ENCODE results near the gene ZC3H15. TPM values are rescaled to one million over a fixed set of nuclear protein-coding genes. Genes with fewer than 3 reads are reported as not detected.
"Not testable (repeated sequence)": the region's sequence is repeated elsewhere in the genome, so short reads cannot be mapped to it uniquely, and the experiment has no call there.

Gene ZC3H15
- 63.2 TPM for total RNA-seq

GRCh38 chr2:186485871-186486650 lies at the start of gene ZC3H15:
ZC3H15 (plus strand) TSS chr2:186486260; CDS start chr2:186486383, 123 bp downstream.
- DNase-seq (ENCODE audit: low spot score in 2 of 2) (peak; percentile 78 to 85), FAIRE-seq (no peak)

GRCh38 chr2:186437719-186438118 lies 48.3 kb upstream of the ZC3H15 start:
- DNase-seq (ENCODE audit: low spot score in 2 of 2) (no peak), FAIRE-seq (no peak)

GRCh38 chr2:186439673-186440095 lies 46.4 kb upstream of the ZC3H15 start:
- not testable (repeated sequence) for FAIRE-seq; DNase-seq (ENCODE audit: low spot score in 2 of 2)

GRCh38 chr2:186440506-186440905 lies 45.6 kb upstream of the ZC3H15 start:
- no peak for FAIRE-seq
- no peak for DNase-seq (ENCODE audit: low spot score in 2 of 2)

GRCh38 chr2:186442885-186443284 lies 43.2 kb upstream of the ZC3H15 start:
- no peak for FAIRE-seq

GRCh38 chr2:186443851-186444250 lies 42.2 kb upstream of the ZC3H15 start:
- FAIRE-seq = no peak
- DNase-seq (ENCODE audit: low spot score in 2 of 2) = no peak

More at GRCh38 chr2:186442885-186443284, 43.2 kb upstream of the ZC3H15 start:
- DNase-seq (ENCODE audit: low spot score in 2 of 2) = no peak

GRCh38 chr2:186445506-186445905 lies 40.6 kb upstream of the ZC3H15 start:
- FAIRE-seq = no peak

GRCh38 chr2:186455613-186456012 lies 30.4 kb upstream of the ZC3H15 start:
- FAIRE-seq = no peak

More at GRCh38 chr2:186445506-186445905, 40.6 kb upstream of the ZC3H15 start:
- DNase-seq (ENCODE audit: low spot score in 2 of 2) = no peak

GRCh38 chr2:186456941-186457340 lies 29.1 kb upstream of the ZC3H15 start:
- DNase-seq (ENCODE audit: low spot score in 2 of 2) = no peak
- no peak for FAIRE-seq

More at GRCh38 chr2:186455613-186456012, 30.4 kb upstream of the ZC3H15 start:
- no peak for DNase-seq (ENCODE audit: low spot score in 2 of 2)

GRCh38 chr2:186457908-186458307 lies 28.2 kb upstream of the ZC3H15 start:
- no peak for FAIRE-seq
- no peak for DNase-seq (ENCODE audit: low spot score in 2 of 2)

- FAIRE-seq (peak; percentile 50), DNase-seq (ENCODE audit: low spot score in 2 of 2) (no peak)
These were observed 27.1 kb upstream of the ZC3H15 start for GRCh38 chr2:186459009-186459408.

GRCh38 chr2:186460465-186460864 lies 25.6 kb upstream of the ZC3H15 start:
- FAIRE-seq (peak; percentile 15), DNase-seq (ENCODE audit: low spot score in 2 of 2) (no peak)

GRCh38 chr2:186466743-186467142 lies 19.3 kb upstream of the ZC3H15 start:
- DNase-seq (ENCODE audit: low spot score in 2 of 2) = no peak
- no peak for FAIRE-seq

GRCh38 chr2:186467421-186467820 lies 18.6 kb upstream of the ZC3H15 start:
- DNase-seq (ENCODE audit: low spot score in 2 of 2) = no peak
- no peak for FAIRE-seq

- DNase-seq (ENCODE audit: low spot score in 2 of 2); FAIRE-seq: not testable (repeated sequence)
These were observed 13.2 kb upstream of the ZC3H15 start for GRCh38 chr2:186472722-186473493.

GRCh38 chr2:186474239-186474638 lies 11.8 kb upstream of the ZC3H15 start:
- FAIRE-seq; DNase-seq (ENCODE audit: low spot score in 2 of 2): not testable (repeated sequence)

GRCh38 chr2:186477790-186478189 lies 8.3 kb upstream of the ZC3H15 start:
- FAIRE-seq (no peak), DNase-seq (ENCODE audit: low spot score in 2 of 2) (no peak)

- no peak for DNase-seq (ENCODE audit: low spot score in 2 of 2)
- no peak for FAIRE-seq
These were observed 5.1 kb upstream of the ZC3H15 start for GRCh38 chr2:186480991-186481390.

GRCh38 chr2:186484062-186484735 lies 1.9 kb upstream of the ZC3H15 start:
- no peak for DNase-seq (ENCODE audit: low spot score in 2 of 2)
- no peak for FAIRE-seq

- DNase-seq (ENCODE audit: low spot score in 2 of 2) (no peak), FAIRE-seq (no peak)
These were observed 537 bp upstream of the ZC3H15 start for GRCh38 chr2:186485576-186485870.

All from frontal cortex (tissue), 4 donors.